Glutamatergic neuron (in vitro differentiated cells): ENCODE data around the gene CD53. TPM values are rescaled to one million over a fixed set of nuclear protein-coding genes. Genes with fewer than 3 reads are reported as not detected.
"Not testable (repeated sequence)": the region's sequence is repeated elsewhere in the genome, so short reads cannot be mapped to it uniquely, and the experiment has no call there.

Experiments used
- DNase-seq: peaks from one replicate; pipeline ENCODE4 v3.0.0; 2022
- H3K27ac Mint-ChIP-seq: one replicate; pipeline ENCODE4 v1.8.0; 2020; ENCODE audit warnings: mild to moderate bottlenecking, mixed read lengths, inconsistent platforms; ENCODE audit not compliant: unreplicated experiment
- H3K27me3 Mint-ChIP-seq: one replicate; pipeline ENCODE4 v1.8.0; 2020; ENCODE audit warnings: mild to moderate bottlenecking, moderate library complexity, mixed read lengths, inconsistent platforms; ENCODE audit not compliant: unreplicated experiment
- H3K36me3 Mint-ChIP-seq: one replicate; pipeline ENCODE4 v1.8.0; 2020; ENCODE audit warnings: mild to moderate bottlenecking, mixed read lengths, inconsistent platforms; ENCODE audit not compliant: unreplicated experiment
- H3K4me1 Mint-ChIP-seq: one replicate; pipeline ENCODE4 v1.8.0; 2020; ENCODE audit warnings: mild to moderate bottlenecking, low read depth, mixed read lengths, inconsistent platforms; ENCODE audit not compliant: unreplicated experiment
- H3K4me3 Mint-ChIP-seq: one replicate; pipeline ENCODE4 v1.8.0; 2020; ENCODE audit warnings: mild to moderate bottlenecking, mixed read lengths, inconsistent platforms; ENCODE audit not compliant: unreplicated experiment
- H3K9me3 Mint-ChIP-seq: one replicate; pipeline ENCODE4 v1.8.0; 2020; ENCODE audit warnings: mild to moderate bottlenecking, moderate library complexity, mixed read lengths, inconsistent platforms; ENCODE audit not compliant: unreplicated experiment
- total RNA-seq: library from RNA; stranded (reverse); fragmentation: NEBNext Ultra II Directional; extraction: Animal tissue kit (Norgen Biotek cat#: 25700); gene quantifications from one replicate; pipeline ENCODE4 v1.2.1, GENCODE V29; 2021; ENCODE audit not compliant: unreplicated experiment
- TF ChIP-seq, protein P1 (sequence below): fragments of 200-600 bp; sonication (generic); IDR thresholded peaks from one replicate; pipeline ENCODE4 v1.5.0; 2021; ENCODE audit not compliant: partially characterized antibody, unreplicated experiment

The CD53 gene
- total RNA-seq, 1 donor from 2014 or later, result not detected

DNA sequence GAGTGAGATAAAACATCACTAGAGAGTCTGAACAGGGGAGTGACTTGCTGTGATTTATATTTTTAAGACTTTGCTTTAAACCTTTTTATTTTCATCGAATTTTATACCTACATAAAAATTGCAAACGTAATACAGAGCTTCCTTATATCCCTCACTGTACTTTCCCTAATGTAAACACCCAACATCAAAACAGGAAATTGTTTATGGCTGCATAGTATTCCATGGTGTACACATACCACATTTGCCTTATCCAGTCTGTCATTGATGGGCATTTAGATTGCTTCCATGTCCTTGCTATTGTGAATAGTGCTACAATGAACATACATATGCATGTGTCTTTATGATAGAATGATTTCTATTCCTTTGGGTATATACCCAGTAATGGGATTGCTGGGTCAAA is 56.0 kb downstream of the CD53 start:
- Mint-ChIP-seq H3K4me3 (no peak overlapping the region), H3K27me3 (peaks cover 3% of the 10 kb centered on the region), H3K9me3 (peaks cover 2% of the 10 kb centered on the region), H3K36me3 (peaks cover 5% of the 10 kb centered on the region), H3K27ac (no peak overlapping the region), H3K4me1 (no peaks in the 10 kb centered on the region)
- TF ChIP-seq, protein P1, sequence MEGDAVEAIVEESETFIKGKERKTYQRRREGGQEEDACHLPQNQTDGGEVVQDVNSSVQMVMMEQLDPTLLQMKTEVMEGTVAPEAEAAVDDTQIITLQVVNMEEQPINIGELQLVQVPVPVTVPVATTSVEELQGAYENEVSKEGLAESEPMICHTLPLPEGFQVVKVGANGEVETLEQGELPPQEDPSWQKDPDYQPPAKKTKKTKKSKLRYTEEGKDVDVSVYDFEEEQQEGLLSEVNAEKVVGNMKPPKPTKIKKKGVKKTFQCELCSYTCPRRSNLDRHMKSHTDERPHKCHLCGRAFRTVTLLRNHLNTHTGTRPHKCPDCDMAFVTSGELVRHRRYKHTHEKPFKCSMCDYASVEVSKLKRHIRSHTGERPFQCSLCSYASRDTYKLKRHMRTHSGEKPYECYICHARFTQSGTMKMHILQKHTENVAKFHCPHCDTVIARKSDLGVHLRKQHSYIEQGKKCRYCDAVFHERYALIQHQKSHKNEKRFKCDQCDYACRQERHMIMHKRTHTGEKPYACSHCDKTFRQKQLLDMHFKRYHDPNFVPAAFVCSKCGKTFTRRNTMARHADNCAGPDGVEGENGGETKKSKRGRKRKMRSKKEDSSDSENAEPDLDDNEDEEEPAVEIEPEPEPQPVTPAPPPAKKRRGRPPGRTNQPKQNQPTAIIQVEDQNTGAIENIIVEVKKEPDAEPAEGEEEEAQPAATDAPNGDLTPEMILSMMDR, result no peak
- DNase-seq, result no peak

DNA sequence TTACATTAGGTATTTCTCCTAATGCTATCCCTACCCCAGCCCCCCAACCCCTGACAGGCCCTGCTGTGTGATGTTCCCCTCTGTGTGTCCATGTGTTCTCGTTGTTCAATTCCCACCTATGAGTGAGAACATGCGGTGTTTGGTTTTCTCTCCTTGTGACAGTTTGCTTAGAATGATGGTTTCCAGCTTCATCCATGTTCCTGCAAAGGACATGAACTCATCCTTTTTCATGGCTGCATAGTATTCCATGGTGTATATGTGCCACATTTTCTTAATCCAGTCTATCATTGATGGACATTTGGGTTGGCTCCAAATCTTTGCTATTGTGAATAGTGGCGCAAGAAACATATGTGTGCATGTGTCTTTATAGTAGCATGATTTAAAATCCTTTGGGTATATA is 58.1 kb downstream of the CD53 start:
- not testable (repeated sequence) for H3K9me3 Mint-ChIP-seq, H3K4me1 Mint-ChIP-seq, H3K4me3 Mint-ChIP-seq, H3K27me3 Mint-ChIP-seq, H3K27ac Mint-ChIP-seq, H3K36me3 Mint-ChIP-seq, DNase-seq

DNA sequence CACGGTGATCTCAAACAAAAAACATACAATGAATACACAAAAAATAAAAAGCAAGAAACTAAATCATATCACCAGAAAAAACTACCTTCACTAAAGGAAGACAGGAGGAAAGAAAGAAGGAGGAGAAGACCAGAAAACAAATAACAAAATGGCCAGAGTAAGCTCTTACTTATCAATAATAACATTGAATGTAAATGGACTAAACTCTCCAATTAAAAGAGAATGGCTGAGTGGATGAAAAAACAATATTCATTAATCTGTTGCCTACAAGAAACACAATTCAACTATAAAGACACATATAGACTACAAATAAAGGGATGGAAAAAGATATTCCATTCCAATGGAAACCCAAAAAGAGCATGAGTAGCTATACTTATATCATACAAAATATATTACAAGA is 63.6 kb downstream of the CD53 start:
- Mint-ChIP-seq H3K9me3 (peaks cover 3% of the 10 kb centered on the region), H3K4me1 (no peaks in the 10 kb centered on the region), H3K27me3 (peaks cover under 1% of the 10 kb centered on the region), H3K27ac (no peak overlapping the region), H3K36me3 (peaks cover 20% of the 10 kb centered on the region), H3K4me3 (no peak overlapping the region)
- no peak for DNase-seq
- TF ChIP-seq, protein P1, result no peak

DNA sequence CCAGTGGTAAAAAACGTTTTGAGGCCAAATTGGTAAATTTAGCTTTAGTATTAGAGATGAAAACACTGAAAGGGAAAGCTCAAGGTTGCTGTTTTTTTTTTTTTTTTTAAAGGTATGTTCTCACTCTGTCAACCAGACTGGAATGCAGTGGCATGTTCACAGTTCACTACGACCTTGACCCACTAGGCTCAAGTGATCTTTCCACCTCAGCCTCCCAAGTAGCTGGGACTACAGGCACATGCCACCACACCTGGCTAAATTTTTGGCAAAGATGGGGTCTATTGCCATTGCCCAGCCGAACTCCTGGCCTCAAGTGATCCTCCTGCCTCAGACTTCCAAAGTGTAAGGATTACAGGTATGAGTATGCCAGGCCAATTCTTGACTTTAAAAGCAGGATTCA is 71.9 kb downstream of the CD53 start:
- TF ChIP-seq, protein P1, result no peak
- H3K4me1 Mint-ChIP-seq, result no peaks in the 10 kb centered on the region
- no peak for DNase-seq
- H3K9me3 Mint-ChIP-seq, result peaks cover 2% of the 10 kb centered on the region
- no peaks in the 10 kb centered on the region for H3K27me3 Mint-ChIP-seq
- H3K4me3 Mint-ChIP-seq, result no peak overlapping the region
- H3K36me3 Mint-ChIP-seq, result peaks cover 2% of the 10 kb centered on the region
- no peak overlapping the region for H3K27ac Mint-ChIP-seq

DNA sequence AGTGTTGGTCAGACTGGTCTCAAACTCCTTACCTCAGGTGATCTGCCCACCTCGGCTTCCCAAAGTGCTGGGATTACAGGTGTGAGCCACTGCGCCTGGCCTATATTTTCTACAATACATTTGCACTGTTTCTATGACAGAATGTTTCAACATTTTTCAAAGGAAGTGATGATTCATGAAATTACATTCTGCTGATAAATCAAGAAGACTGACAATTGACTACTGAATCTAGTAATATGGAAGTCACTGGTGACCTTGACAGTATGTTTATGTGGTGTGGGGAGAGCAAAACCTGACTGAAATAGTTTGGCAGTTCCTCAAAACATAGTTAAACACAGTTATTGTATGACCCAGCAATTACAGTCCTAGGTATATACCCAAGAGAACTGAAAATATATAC is 72.7 kb downstream of the CD53 start:
- no peaks in the 10 kb centered on the region for H3K27me3 Mint-ChIP-seq
- DNase-seq, result no peak
- no peak overlapping the region for H3K4me3 Mint-ChIP-seq
- TF ChIP-seq, protein P1, result no peak
- H3K4me1 Mint-ChIP-seq, result no peaks in the 10 kb centered on the region
- H3K27ac Mint-ChIP-seq, result no peak overlapping the region
- H3K36me3 Mint-ChIP-seq, result no peaks in the 10 kb centered on the region
- peaks cover 2% of the 10 kb centered on the region for H3K9me3 Mint-ChIP-seq
